Natural killer cell treated with Interleukin-12 subunit alpha and Interleukin-12 subunit beta and Interleukin-15 and Interleukin-18, amount 100 ng/mL, for 72 hours (primary cell): ENCODE data around the gene EFCAB13. TPM values are rescaled to one million over a fixed set of nuclear protein-coding genes. Genes with fewer than 3 reads are reported as not detected.

Experiments used
- ATAC-seq, 2 donors: fragments of 150-1000 bp; cut with Tn5 transposase in 1 of 2; sonication (Bioruptor Pico), chemical (Tn5 transposase) in 1 of 2; 2 replicates each; pipeline ENCODE4 v1.10.0; 2021
- DNase-seq: peaks from one replicate; pipeline ENCODE4 v3.0.0; 2022; ENCODE audit warnings: low spot score
- H3K27ac Mint-ChIP-seq, 2 donors: 1 replicate in 1 of 2; 2 replicates in 1 of 2; pipeline ENCODE4 v1.8.0; 2022; ENCODE audit warnings: mixed read lengths in 2 of 2, mild to moderate bottlenecking in 1 of 2, moderate library complexity in 1 of 2
- H3K27me3 Mint-ChIP-seq, 2 donors: 1 replicate in 1 of 2; 2 replicates in 1 of 2; pipeline ENCODE4 v1.8.0; 2022; ENCODE audit warnings: mixed read lengths in 2 of 2
- H3K36me3 Mint-ChIP-seq: one replicate; pipeline ENCODE4 v1.8.0; 2022; ENCODE audit warnings: mixed read lengths
- H3K4me1 Mint-ChIP-seq, 2 donors: 1 replicate in 1 of 2; 2 replicates in 1 of 2; pipeline ENCODE4 v1.8.0; 2022; ENCODE audit warnings: low read depth in 2 of 2, mixed read lengths in 2 of 2, mild to moderate bottlenecking in 1 of 2
- H3K4me3 Mint-ChIP-seq: one replicate; pipeline ENCODE4 v1.8.0; 2022; ENCODE audit warnings: mixed read lengths
- H3K9me3 Mint-ChIP-seq: 2 replicates; pipeline ENCODE4 v1.8.0; 2022; ENCODE audit warnings: mixed read lengths
- total RNA-seq, 2 donors: library from RNA; stranded (reverse); gene quantifications; one replicate each; pipeline ENCODE4 v1.2.3, GENCODE V29; 2022

EFCAB13 gene
- 1 to 10 TPM; 1.9 to 4.9 TPM for total RNA-seq

GRCh38 chr17:47323382-47324223 is at the start of gene EFCAB13:
EFCAB13 (plus strand) TSS chr17:47323955; CDS start chr17:47328354, 4,399 bp downstream.
- ATAC-seq = peak; percentile 96
- H3K36me3 Mint-ChIP-seq = peaks cover 5% of the 10 kb centered on the region
- peaks cover 18 to 21% of the 10 kb centered on the region in 2 donors for H3K4me1 Mint-ChIP-seq
- H3K27ac Mint-ChIP-seq = peak within 1 kb of the TSS; percentile 77 to 88
- H3K27me3 Mint-ChIP-seq = peaks cover 8 to 15% of the 10 kb centered on the region in 2 donors
- DNase-seq = peak; percentile 84
- peak within 1 kb of the TSS; percentile 88 for H3K4me3 Mint-ChIP-seq
- no peaks in the 10 kb centered on the region for H3K9me3 Mint-ChIP-seq

GRCh38 chr17:47274319-47275069 is 49.3 kb upstream of the EFCAB13 start:
- peaks cover 1% of the 10 kb centered on the region for H3K36me3 Mint-ChIP-seq
- H3K4me1 Mint-ChIP-seq = peaks cover 0 to 6% of the 10 kb centered on the region in 2 donors
- DNase-seq (no peak), ATAC-seq (no peak)
- no peaks in the 10 kb centered on the region for H3K9me3 Mint-ChIP-seq
- no peak overlapping the region for H3K27ac Mint-ChIP-seq
- peaks cover 0 to 10% of the 10 kb centered on the region in 2 donors for H3K27me3 Mint-ChIP-seq
- H3K4me3 Mint-ChIP-seq = no peak overlapping the region

- Mint-ChIP-seq H3K4me3 (no peak overlapping the region), H3K36me3 (no peaks in the 10 kb centered on the region), H3K27me3 (peaks cover 0 to 8% of the 10 kb centered on the region in 2 donors), H3K9me3 (no peaks in the 10 kb centered on the region), H3K4me1 (peaks cover 0 to 6% of the 10 kb centered on the region in 2 donors), H3K27ac (no peak overlapping the region)
- ATAC-seq (no peak), DNase-seq (no peak)
These were observed 48.3 kb upstream of the EFCAB13 start for GRCh38 chr17:47275245-47275984.

GRCh38 chr17:47276444-47276843 is 47.3 kb upstream of the EFCAB13 start:
- ATAC-seq (no peak), DNase-seq (no peak)
- Mint-ChIP-seq H3K36me3 (no peaks in the 10 kb centered on the region), H3K27me3 (peaks cover 0 to 8% of the 10 kb centered on the region in 2 donors), H3K9me3 (no peaks in the 10 kb centered on the region), H3K4me3 (no peak overlapping the region), H3K4me1 (peaks cover 0 to 6% of the 10 kb centered on the region in 2 donors), H3K27ac (peak overlapping the region in 1 of 2 donors; percentile 3)

GRCh38 chr17:47276868-47277267 is 46.9 kb upstream of the EFCAB13 start:
- H3K4me3 Mint-ChIP-seq = no peak overlapping the region
- no peaks in the 10 kb centered on the region for H3K9me3 Mint-ChIP-seq
- ATAC-seq (no peak), DNase-seq (no peak)
- H3K27me3 Mint-ChIP-seq = peaks cover 0 to 8% of the 10 kb centered on the region in 2 donors
- H3K36me3 Mint-ChIP-seq = no peaks in the 10 kb centered on the region
- peaks cover 0 to 6% of the 10 kb centered on the region in 2 donors for H3K4me1 Mint-ChIP-seq
- no peak overlapping the region for H3K27ac Mint-ChIP-seq

- H3K27me3 Mint-ChIP-seq = peaks cover 0 to 5% of the 10 kb centered on the region in 2 donors
- no peaks in the 10 kb centered on the region for H3K36me3 Mint-ChIP-seq
- no peak overlapping the region for H3K4me3 Mint-ChIP-seq
- ATAC-seq (no peak), DNase-seq (no peak)
- H3K9me3 Mint-ChIP-seq = no peaks in the 10 kb centered on the region
- no peak overlapping the region for H3K27ac Mint-ChIP-seq
- peaks cover 0 to 6% of the 10 kb centered on the region in 2 donors for H3K4me1 Mint-ChIP-seq
These were observed 45.8 kb upstream of the EFCAB13 start for GRCh38 chr17:47277921-47278320.

GRCh38 chr17:47278561-47278960 is 45.2 kb upstream of the EFCAB13 start:
- Mint-ChIP-seq H3K4me1 (peaks cover 0 to 6% of the 10 kb centered on the region in 2 donors), H3K4me3 (no peak overlapping the region), H3K27me3 (peaks cover under 1 to 5% of the 10 kb centered on the region in 2 donors), H3K27ac (no peak overlapping the region), H3K9me3 (no peaks in the 10 kb centered on the region), H3K36me3 (no peaks in the 10 kb centered on the region)
- no peak for ATAC-seq
- DNase-seq = no peak

GRCh38 chr17:47279062-47279801 is 44.5 kb upstream of the EFCAB13 start:
- Mint-ChIP-seq H3K27ac (no peak overlapping the region), H3K9me3 (no peaks in the 10 kb centered on the region), H3K4me3 (no peak overlapping the region), H3K36me3 (no peaks in the 10 kb centered on the region), H3K27me3 (peaks cover under 1 to 6% of the 10 kb centered on the region in 2 donors), H3K4me1 (peaks cover 0 to 6% of the 10 kb centered on the region in 2 donors)
- no peak for ATAC-seq
- no peak for DNase-seq

GRCh38 chr17:47280072-47280811 is 43.5 kb upstream of the EFCAB13 start:
- no peaks in the 10 kb centered on the region for H3K36me3 Mint-ChIP-seq
- no peak overlapping the region for H3K27ac Mint-ChIP-seq
- peaks cover 0 to 6% of the 10 kb centered on the region in 2 donors for H3K4me1 Mint-ChIP-seq
- H3K27me3 Mint-ChIP-seq = peaks cover 2 to 6% of the 10 kb centered on the region in 2 donors
- H3K9me3 Mint-ChIP-seq = no peaks in the 10 kb centered on the region
- ATAC-seq = no peak
- DNase-seq = no peak
- no peak overlapping the region for H3K4me3 Mint-ChIP-seq

GRCh38 chr17:47281216-47281615 is 42.5 kb upstream of the EFCAB13 start:
- H3K27ac Mint-ChIP-seq = no peak overlapping the region
- no peaks in the 10 kb centered on the region for H3K36me3 Mint-ChIP-seq
- H3K27me3 Mint-ChIP-seq = peaks cover 2 to 6% of the 10 kb centered on the region in 2 donors
- H3K9me3 Mint-ChIP-seq = no peaks in the 10 kb centered on the region
- no peak overlapping the region for H3K4me3 Mint-ChIP-seq
- ATAC-seq (no peak), DNase-seq (no peak)
- H3K4me1 Mint-ChIP-seq = peaks cover 0 to 9% of the 10 kb centered on the region in 2 donors

- Mint-ChIP-seq H3K27ac (no peak overlapping the region), H3K36me3 (no peaks in the 10 kb centered on the region), H3K9me3 (no peaks in the 10 kb centered on the region), H3K4me1 (peaks cover 0 to 6% of the 10 kb centered on the region in 2 donors), H3K27me3 (peaks cover 5 to 6% of the 10 kb centered on the region in 2 donors), H3K4me3 (no peak overlapping the region)
- ATAC-seq = no peak
- DNase-seq = no peak
These were observed 38.8 kb upstream of the EFCAB13 start for GRCh38 chr17:47285003-47285402.

GRCh38 chr17:47286198-47286914 is 37.4 kb upstream of the EFCAB13 start:
- H3K4me3 Mint-ChIP-seq = no peak overlapping the region
- H3K9me3 Mint-ChIP-seq = no peaks in the 10 kb centered on the region
- no peaks in the 10 kb centered on the region for H3K36me3 Mint-ChIP-seq
- H3K27me3 Mint-ChIP-seq = peaks cover 6 to 10% of the 10 kb centered on the region in 2 donors
- DNase-seq = no peak
- H3K27ac Mint-ChIP-seq = peak overlapping the region in 1 of 2 donors; percentile 9
- peak in 1 of 2 donors; percentile 63 for ATAC-seq
- peaks cover 0 to 6% of the 10 kb centered on the region in 2 donors for H3K4me1 Mint-ChIP-seq
